ENCODE data around the gene UGT1A9.

UGT1A9 gene

DNA sequence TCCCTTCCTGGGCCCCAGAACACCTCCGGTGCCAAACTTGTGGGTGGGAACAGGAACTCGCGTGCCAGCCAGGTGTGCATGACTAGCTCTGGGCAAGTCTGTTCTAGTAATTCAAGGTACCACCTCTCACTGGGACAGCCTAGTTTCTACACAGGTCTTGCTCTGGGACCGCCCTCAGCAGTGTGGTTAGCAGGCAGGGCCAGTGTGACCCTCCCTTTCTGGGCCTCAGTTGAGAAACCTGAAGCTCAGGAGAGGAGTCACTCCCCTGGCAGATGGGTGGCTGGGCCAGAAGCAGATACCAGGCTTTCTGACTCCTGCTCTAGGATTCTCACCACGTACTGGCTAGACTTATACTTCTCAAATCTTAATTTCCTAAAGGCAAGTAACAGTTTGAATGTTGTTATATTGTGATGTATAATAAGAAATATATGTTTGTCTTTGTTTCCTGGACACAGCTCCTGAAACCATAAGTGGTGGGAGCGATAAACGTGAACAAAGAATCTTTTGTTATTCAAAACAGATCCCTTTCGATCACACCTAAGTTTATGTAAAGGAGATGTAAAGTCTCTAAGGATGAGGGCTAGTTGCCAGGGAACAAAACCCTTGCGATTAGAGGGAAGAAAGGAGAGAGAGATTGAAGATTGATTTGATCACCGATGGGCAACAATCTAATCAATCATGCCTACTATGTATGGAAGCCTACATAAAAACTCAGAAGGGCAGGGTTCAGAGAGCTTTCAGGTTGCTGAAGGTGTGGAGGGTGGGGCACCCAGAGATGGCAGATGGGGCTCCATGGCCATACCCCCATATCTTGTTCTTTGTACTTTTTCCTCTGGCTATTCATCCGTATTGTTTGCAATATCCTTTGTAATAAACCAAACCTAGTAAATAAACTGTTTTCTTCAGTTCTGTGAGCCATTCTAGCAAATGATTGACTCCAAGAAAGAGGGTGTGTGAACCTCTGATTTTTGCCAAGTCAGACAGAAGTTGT is 20.0 kb downstream of the UGT1A9 start:
- Histone ChIP-seq H3K36me3 (no peaks in the 10 kb centered on the region), H3K27ac (no peak overlapping the region), H3K4me3 (ENCODE audit: low read depth, low read length) (no peak overlapping the region), H3K9me3 (ENCODE audit: severe bottlenecking) (no peaks in the 10 kb centered on the region), H3K27me3 (ENCODE audit: insufficient read depth, low read depth, severe bottlenecking) (no peaks in the 10 kb centered on the region)
- TF ChIP-seq, protein P1, sequence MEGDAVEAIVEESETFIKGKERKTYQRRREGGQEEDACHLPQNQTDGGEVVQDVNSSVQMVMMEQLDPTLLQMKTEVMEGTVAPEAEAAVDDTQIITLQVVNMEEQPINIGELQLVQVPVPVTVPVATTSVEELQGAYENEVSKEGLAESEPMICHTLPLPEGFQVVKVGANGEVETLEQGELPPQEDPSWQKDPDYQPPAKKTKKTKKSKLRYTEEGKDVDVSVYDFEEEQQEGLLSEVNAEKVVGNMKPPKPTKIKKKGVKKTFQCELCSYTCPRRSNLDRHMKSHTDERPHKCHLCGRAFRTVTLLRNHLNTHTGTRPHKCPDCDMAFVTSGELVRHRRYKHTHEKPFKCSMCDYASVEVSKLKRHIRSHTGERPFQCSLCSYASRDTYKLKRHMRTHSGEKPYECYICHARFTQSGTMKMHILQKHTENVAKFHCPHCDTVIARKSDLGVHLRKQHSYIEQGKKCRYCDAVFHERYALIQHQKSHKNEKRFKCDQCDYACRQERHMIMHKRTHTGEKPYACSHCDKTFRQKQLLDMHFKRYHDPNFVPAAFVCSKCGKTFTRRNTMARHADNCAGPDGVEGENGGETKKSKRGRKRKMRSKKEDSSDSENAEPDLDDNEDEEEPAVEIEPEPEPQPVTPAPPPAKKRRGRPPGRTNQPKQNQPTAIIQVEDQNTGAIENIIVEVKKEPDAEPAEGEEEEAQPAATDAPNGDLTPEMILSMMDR (IDR thresholded peaks at IDR 0.05; ENCODE audit: low read depth, low read length), result no peak
- no peak for DNase-seq

DNA sequence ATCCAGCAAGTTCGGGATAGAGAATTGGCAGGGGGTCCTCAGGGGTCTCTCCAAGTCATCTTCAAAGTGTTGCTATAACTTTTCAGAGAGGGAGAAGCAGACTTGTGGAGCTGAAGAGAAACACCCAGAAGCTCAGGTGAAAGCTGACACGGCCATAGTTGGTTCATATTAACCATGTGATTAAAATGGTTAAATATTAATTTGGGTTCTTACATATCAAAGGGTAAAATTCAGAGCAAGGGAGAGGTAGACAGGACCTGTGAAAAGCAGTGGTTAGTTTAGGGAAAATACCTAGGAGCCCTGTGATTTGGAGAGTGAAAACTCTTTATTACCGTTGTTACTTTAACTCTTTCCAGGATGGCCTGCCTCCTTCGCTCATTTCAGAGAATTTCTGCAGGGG is 20.9 kb downstream of the UGT1A9 start, which contains the start of gene UGT1A6:
TSS of gene UGT1A6 (plus strand) at position 243 of the 400 bp plus-strand sequence. CDS start at position 358, 115 bp downstream.
- H3K27me3 ChIP-seq (ENCODE audit: insufficient read depth, low read depth, severe bottlenecking), result no peaks in the 10 kb centered on the region
- no peak within 1 kb of the TSS for H3K4me3 ChIP-seq (ENCODE audit: low read depth, low read length)
- TF ChIP-seq, protein P1 (IDR thresholded peaks at IDR 0.05; ENCODE audit: low read depth, low read length), result no peak
- no peak for DNase-seq
- no peak within 1 kb of the TSS for H3K27ac ChIP-seq
- H3K9me3 ChIP-seq (ENCODE audit: severe bottlenecking), result no peaks in the 10 kb centered on the region
- H3K36me3 ChIP-seq, result no peaks in the 10 kb centered on the region

DNA sequence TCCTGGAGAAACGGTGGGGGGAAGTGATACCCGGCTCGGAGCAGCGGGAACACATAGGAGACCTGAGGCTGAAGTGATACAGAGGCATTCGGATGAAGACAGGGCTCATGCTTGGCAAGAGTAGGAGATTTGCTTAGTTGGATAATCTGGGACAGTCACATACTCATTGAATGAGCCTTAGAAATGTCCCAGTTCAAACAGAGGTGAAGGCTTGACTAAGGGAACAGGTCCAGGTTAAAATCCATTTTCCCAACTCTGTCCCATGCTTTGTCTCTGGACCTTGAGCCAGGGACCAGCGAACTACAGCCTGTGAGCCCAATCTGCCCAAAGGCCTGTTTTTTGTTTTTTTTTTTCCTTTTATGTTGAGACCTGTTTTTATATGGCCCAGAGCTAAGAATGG is 22.3 kb downstream of the UGT1A9 start:
- no peak overlapping the region for H3K27ac ChIP-seq
- no peaks in the 10 kb centered on the region for H3K27me3 ChIP-seq (ENCODE audit: insufficient read depth, low read depth, severe bottlenecking)
- no peak overlapping the region for H3K4me3 ChIP-seq (ENCODE audit: low read depth, low read length)
- H3K9me3 ChIP-seq (ENCODE audit: severe bottlenecking), result no peaks in the 10 kb centered on the region
- H3K36me3 ChIP-seq, result no peaks in the 10 kb centered on the region
- DNase-seq, result no peak
- TF ChIP-seq, protein P1 (IDR thresholded peaks at IDR 0.05; ENCODE audit: low read depth, low read length), result no peak

DNA sequence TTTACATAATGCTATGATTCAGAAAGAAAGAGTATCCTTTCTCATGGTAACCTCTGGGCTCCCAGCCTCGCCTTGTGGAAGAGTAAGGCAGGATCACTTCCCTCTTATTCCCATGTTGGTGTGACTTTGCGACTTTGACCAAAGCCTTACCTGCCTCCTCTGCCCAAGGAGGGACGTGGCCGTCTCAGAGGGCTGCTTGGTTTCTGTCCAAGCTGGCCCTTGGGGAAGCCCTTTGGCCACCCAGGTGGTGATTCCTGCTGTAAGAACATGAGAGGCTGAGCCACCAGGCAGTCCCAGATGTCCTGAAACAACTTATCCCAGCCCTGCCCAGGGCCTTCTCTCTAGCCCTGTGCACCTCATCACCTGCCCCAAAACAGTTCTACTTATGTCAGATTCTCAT is 27.0 kb downstream of the UGT1A9 start:
- TF ChIP-seq, protein P1 (IDR thresholded peaks at IDR 0.05; ENCODE audit: low read depth, low read length), result no peak
- no peak for DNase-seq
- Histone ChIP-seq H3K9me3 (ENCODE audit: severe bottlenecking) (peaks cover 2% of the 10 kb centered on the region), H3K4me3 (ENCODE audit: low read depth, low read length) (no peak overlapping the region), H3K36me3 (no peaks in the 10 kb centered on the region), H3K27me3 (ENCODE audit: insufficient read depth, low read depth, severe bottlenecking) (no peaks in the 10 kb centered on the region), H3K27ac (no peak overlapping the region)

DNA sequence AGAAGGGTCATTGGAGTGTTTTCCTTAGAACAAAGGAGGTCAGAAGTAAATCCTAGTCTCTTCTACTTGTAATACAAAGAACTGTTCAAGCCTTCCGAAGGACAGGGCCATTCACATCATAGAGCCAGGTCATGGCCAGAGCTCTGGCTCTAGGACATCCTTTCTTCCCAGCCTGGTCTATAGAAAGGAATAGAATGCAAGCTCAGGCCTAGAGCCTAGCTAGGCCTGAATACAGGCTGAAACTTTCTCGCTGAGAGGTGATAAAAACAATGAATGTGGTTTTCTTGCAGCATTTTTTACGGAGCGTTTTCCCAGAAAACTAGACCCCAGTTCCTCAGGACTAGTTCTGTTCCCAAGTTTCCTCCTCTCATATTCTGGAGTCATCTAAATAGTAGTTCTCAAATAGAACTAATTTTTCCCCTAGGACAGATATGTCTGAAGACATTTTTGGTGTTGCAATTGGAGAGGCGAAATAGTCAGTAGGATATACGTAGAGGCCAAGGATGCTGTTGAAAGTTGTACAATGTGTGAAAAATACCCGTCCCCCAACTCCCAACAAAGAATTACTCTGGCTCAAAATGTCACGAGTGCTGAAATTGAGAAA is 27.8 kb downstream of the UGT1A9 start:
- TF ChIP-seq, protein P1 (IDR thresholded peaks at IDR 0.05; ENCODE audit: low read depth, low read length), result no peak
- H3K9me3 ChIP-seq (ENCODE audit: severe bottlenecking), result peaks cover 2% of the 10 kb centered on the region
- DNase-seq, result no peak
- H3K27me3 ChIP-seq (ENCODE audit: insufficient read depth, low read depth, severe bottlenecking), result no peaks in the 10 kb centered on the region
- H3K4me3 ChIP-seq (ENCODE audit: low read depth, low read length), result no peak overlapping the region
- H3K36me3 ChIP-seq, result no peaks in the 10 kb centered on the region
- no peak overlapping the region for H3K27ac ChIP-seq
